GM12801 (cell line): ENCODE data around the gene CFAP298.

Source experiments
- CTCF ChIP-seq: IDR thresholded peaks from one replicate; pipeline ENCODE4 v1.5.1; 2011; ENCODE audit warnings: control low read depth; ENCODE audit not compliant: insufficient read length; ENCODE audit errors: extremely low read depth

CFAP298 gene

GRCh38 chr21:32612075-32612998 is at the start of gene CFAP298:
TSS of gene CFAP298 (minus strand) at chr21:32612377. CDS start at chr21:32612243, 134 bp downstream.
- no peak for TF ChIP-seq CTCF

GRCh38 chr21:32658524-32658923 is 46.3 kb upstream of the CFAP298 start:
- no peak for TF ChIP-seq CTCF

GRCh38 chr21:32653326-32653901 is 41.2 kb upstream of the CFAP298 start:
- TF ChIP-seq CTCF, result no peak

GRCh38 chr21:32648165-32648564 is 36.0 kb upstream of the CFAP298 start:
- TF ChIP-seq CTCF, result no peak

- TF ChIP-seq CTCF, result no peak
Observed at GRCh38 chr21:32645261-32646182, 33.3 kb upstream of the CFAP298 start.

- TF ChIP-seq CTCF, result no peak
Observed at GRCh38 chr21:32641710-32642698, 29.8 kb upstream of the CFAP298 start.
